BJ (cell line): Measurements from ENCODE around the gene BCAS3. TPM values are rescaled to one million over a fixed set of nuclear protein-coding genes. Genes with fewer than 3 reads are reported as not detected.

Experiments used
- CTCF ChIA-PET: fragments of 350-600 bp; formaldehyde crosslinking; extraction: SDS; loops from one replicate; lab custom pipeline; 2021; ENCODE audit warnings: antibody characterized with exemption, inconsistent platforms; lab: Yijun Ruan, JAX
- POLR2A ChIA-PET: fragments of 300-600 bp; sonication (Branson Sonifier 250); formaldehyde crosslinking; extraction: SDS; loops from one replicate; lab custom pipeline; 2021; ENCODE audit warnings: antibody characterized with exemption; lab: Charles Lee
- DNase-seq: peaks from one replicate; pipeline ENCODE4 v3.0.0-alpha.2; 2011; ENCODE audit warnings: low read depth
- H3K27me3 ChIP-seq: 2 replicates; pipeline ENCODE4 v1.6.0; 2011; ENCODE audit warnings: low read length; ENCODE audit not compliant: control insufficient read depth, insufficient read depth
- H3K36me3 ChIP-seq: 2 replicates; pipeline ENCODE4 v1.5.1; 2011; ENCODE audit warnings: low read length; ENCODE audit not compliant: control insufficient read depth, insufficient read depth
- H3K4me3 ChIP-seq: 2 replicates; pipeline ENCODE4 v1.5.1; 2011; ENCODE audit warnings: low read depth, mild to moderate bottlenecking, control low read depth, low read length
- polyA plus RNA-seq: library from polyadenylated mRNA; depleted of rRNA; stranded (reverse); fragments of >200 nt; gene quantifications from 2 replicates; pipeline ENCODE4 v1.2.3, GENCODE V29; 2011
- TF ChIP-seq, protein P1 (sequence below): IDR thresholded peaks from 2 replicates; pipeline ENCODE4 v1.5.1; 2011; ENCODE audit warnings: low read depth, mild to moderate bottlenecking, control low read depth, inconsistent platforms, low read length, moderate library complexity; ENCODE audit not compliant: insufficient read depth

BCAS3 gene
- polyA plus RNA-seq, 1 experiment = 19.5 TPM

- Histone ChIP-seq H3K36me3 (no peaks in the 10 kb centered on the region), H3K4me3 (no peak overlapping the region), H3K27me3 (no peaks in the 10 kb centered on the region)
- DNase-seq = no peak
- TF ChIP-seq, protein P1, sequence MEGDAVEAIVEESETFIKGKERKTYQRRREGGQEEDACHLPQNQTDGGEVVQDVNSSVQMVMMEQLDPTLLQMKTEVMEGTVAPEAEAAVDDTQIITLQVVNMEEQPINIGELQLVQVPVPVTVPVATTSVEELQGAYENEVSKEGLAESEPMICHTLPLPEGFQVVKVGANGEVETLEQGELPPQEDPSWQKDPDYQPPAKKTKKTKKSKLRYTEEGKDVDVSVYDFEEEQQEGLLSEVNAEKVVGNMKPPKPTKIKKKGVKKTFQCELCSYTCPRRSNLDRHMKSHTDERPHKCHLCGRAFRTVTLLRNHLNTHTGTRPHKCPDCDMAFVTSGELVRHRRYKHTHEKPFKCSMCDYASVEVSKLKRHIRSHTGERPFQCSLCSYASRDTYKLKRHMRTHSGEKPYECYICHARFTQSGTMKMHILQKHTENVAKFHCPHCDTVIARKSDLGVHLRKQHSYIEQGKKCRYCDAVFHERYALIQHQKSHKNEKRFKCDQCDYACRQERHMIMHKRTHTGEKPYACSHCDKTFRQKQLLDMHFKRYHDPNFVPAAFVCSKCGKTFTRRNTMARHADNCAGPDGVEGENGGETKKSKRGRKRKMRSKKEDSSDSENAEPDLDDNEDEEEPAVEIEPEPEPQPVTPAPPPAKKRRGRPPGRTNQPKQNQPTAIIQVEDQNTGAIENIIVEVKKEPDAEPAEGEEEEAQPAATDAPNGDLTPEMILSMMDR = no peak
- ChIA-PET POLR2A (no interaction called here), CTCF (interaction anchor here (1.3 kb wide), 1 partner anchor 15 kb away, joined by 3 read pairs; no protein-coding TSS in a partner anchor)
Measured at GRCh38 chr17:61150686-61151299, 473.1 kb downstream of the BCAS3 start.

DNA sequence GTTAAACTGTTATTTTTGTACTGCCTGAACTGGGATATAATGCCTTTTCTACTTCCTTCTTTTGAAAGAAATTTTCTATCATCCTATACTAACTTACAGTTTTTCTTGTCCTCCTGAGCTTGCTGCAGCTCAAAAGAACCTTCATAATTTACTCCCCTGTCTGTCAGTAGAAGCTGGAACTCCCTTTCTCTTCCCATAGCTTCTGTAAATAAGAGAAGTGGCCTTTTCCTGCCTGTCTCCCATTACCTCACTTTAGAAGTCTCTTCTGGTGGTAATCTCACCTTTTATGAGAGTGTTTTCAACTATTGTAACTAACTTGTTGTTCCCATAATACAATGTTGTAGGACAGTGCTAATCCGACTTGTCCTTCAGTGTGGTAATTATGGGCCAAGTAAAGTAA lies 475.2 kb downstream of the BCAS3 start:
- Histone ChIP-seq H3K27me3 (no peaks in the 10 kb centered on the region), H3K4me3 (no peak overlapping the region), H3K36me3 (no peaks in the 10 kb centered on the region)
- ChIA-PET CTCF (no interaction called here), POLR2A (no interaction called here)
- TF ChIP-seq, protein P1 = no peak
- no peak for DNase-seq

- H3K27me3 ChIP-seq = no peaks in the 10 kb centered on the region
- ChIA-PET CTCF (interaction anchor here (0.6 kb wide), 1 partner anchor 256 kb away, joined by 3 read pairs; no protein-coding TSS in a partner anchor), POLR2A (no interaction called here)
- no peaks in the 10 kb centered on the region for H3K36me3 ChIP-seq
- no peak for DNase-seq
- TF ChIP-seq, protein P1 = no peak
- no peak overlapping the region for H3K4me3 ChIP-seq
Measured at GRCh38 chr17:61155590-61156237, 478.1 kb downstream of the BCAS3 start.

GRCh38 chr17:61157246-61157886 lies 479.7 kb downstream of the BCAS3 start:
- POLR2A ChIA-PET = no interaction called here
- CTCF ChIA-PET = interaction anchor here (1.0 kb wide), 1 partner anchor 28 kb away, joined by 3 read pairs; no protein-coding TSS in a partner anchor
- TF ChIP-seq, protein P1 = peak; percentile 32; the same call in 1 of the 2 replicates
- H3K4me3 ChIP-seq = no peak overlapping the region
- no peaks in the 10 kb centered on the region for H3K36me3 ChIP-seq
- no peaks in the 10 kb centered on the region for H3K27me3 ChIP-seq
- no peak for DNase-seq

DNA sequence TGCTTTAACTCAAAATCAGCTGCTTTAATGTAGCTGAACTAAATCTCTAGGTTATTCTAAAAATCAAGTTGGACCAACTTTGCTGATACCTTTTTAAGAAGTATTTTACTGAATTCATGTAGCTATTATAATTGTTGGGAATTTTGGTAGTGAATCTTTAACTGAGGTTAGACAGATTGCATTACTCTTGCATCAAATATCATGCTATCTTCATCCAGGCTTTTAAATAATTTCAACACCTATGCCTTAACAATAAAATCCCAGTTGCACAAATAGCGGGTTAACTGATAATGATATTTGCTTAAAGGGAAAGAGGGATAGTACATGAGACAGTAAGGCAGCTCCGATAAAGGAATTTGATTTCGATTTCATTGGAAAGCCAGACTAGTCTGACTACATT lies 480.7 kb downstream of the BCAS3 start:
- POLR2A ChIA-PET = no interaction called here
- CTCF ChIA-PET = interaction anchor here (0.6 kb wide), 2 partner anchors 79 to 1636 kb away, joined by 3 to 4 read pairs; no protein-coding TSS in a partner anchor
- TF ChIP-seq, protein P1 = no peak
- Histone ChIP-seq H3K36me3 (no peaks in the 10 kb centered on the region), H3K4me3 (no peak overlapping the region), H3K27me3 (no peaks in the 10 kb centered on the region)
- no peak for DNase-seq
